CD4-positive, CD25-positive, alpha-beta regulatory T cell (primary cell): ENCODE measurements around the gene OPA1. TPM values are rescaled to one million over a fixed set of nuclear protein-coding genes. Genes with fewer than 3 reads are reported as not detected.

ENCODE experiments used
- ATAC-seq, 2 donors: fragments of 150-1000 bp; cut with Tn5 transposase; one replicate each; pipeline ENCODE4 v1.10.0; 2021; ENCODE audit warnings: low read depth in 2 of 2, moderate number of reproducible peaks in 2 of 2, moderate library complexity in 1 of 2
- DNase-seq, 3 donors: peaks; one replicate each; pipeline versions ENCODE4 v3.0.0 to v3.0.0-alpha.2; 2012 to 2022; ENCODE audit warnings: mixed read lengths in 1 of 3
- H3K27ac ChIP-seq: one replicate; pipeline ENCODE4 v1.7.0; 2013; ENCODE audit warnings: mild to moderate bottlenecking, low read length; ENCODE audit not compliant: insufficient read depth, poor library complexity, severe bottlenecking
- H3K27me3 ChIP-seq: one replicate; pipeline ENCODE4 v1.7.0; 2013; ENCODE audit warnings: low read length; ENCODE audit not compliant: control insufficient read depth, insufficient read depth
- H3K36me3 ChIP-seq: one replicate; pipeline ENCODE4 v1.7.0; 2013; ENCODE audit warnings: mild to moderate bottlenecking, low read length, moderate library complexity; ENCODE audit not compliant: control insufficient read depth, insufficient read depth
- H3K4me1 ChIP-seq: 2 replicates; pipeline ENCODE4 v1.7.0; 2013; ENCODE audit warnings: mild to moderate bottlenecking, low read length; ENCODE audit not compliant: insufficient read depth, control insufficient read depth, poor library complexity, severe bottlenecking
- H3K4me3 ChIP-seq: one replicate; pipeline ENCODE4 v1.7.0; 2013; ENCODE audit warnings: low read depth, mild to moderate bottlenecking, low read length, moderate library complexity
- H3K9me3 ChIP-seq, 2 experiments: 1 replicate in 1 of 2; 2 replicates in 1 of 2; pipeline ENCODE4 v1.7.0; 2013; ENCODE audit warnings: low read length in 2 of 2, mild to moderate bottlenecking in 1 of 2, moderate library complexity in 1 of 2; ENCODE audit not compliant: control insufficient read depth in 2 of 2
- H3K27ac Mint-ChIP-seq, 3 donors: one replicate each; pipeline ENCODE4 v1.8.0; 2020 to 2022; ENCODE audit warnings: mild to moderate bottlenecking in 3 of 3, mixed read lengths in 3 of 3, moderate library complexity in 2 of 3
- H3K27me3 Mint-ChIP-seq: one replicate; pipeline ENCODE4 v1.8.0; 2022; ENCODE audit warnings: mild to moderate bottlenecking, mixed read lengths
- H3K36me3 Mint-ChIP-seq: one replicate; pipeline ENCODE4 v1.8.0; 2020; ENCODE audit warnings: mixed read lengths
- H3K4me1 Mint-ChIP-seq, 4 donors: one replicate each; pipeline ENCODE4 v1.8.0; 2020 to 2022; ENCODE audit warnings: mixed read lengths in 4 of 4, mild to moderate bottlenecking in 1 of 4
- H3K4me3 Mint-ChIP-seq, 4 donors: one replicate each; pipeline ENCODE4 v1.8.0; 2020 to 2022; ENCODE audit warnings: mild to moderate bottlenecking in 4 of 4, mixed read lengths in 4 of 4, moderate library complexity in 3 of 4
- H3K9me3 Mint-ChIP-seq, 7 donors: one replicate each; pipeline ENCODE4 v1.8.0; 2020 to 2022; ENCODE audit warnings: mixed read lengths in 7 of 7, mild to moderate bottlenecking in 3 of 7, moderate library complexity in 2 of 7
- polyA plus RNA-seq, 4 donors: library from polyadenylated mRNA; unstranded; fragments of 300-500 nt; fragmentation: Illumina TruSeq; gene quantifications; one replicate each; pipeline ENCODE4 v1.2.3, GENCODE V29; 2021
- total RNA-seq: library from RNA; stranded (reverse); gene quantifications from one replicate; pipeline ENCODE4 v1.2.3, GENCODE V29; 2022

Gene OPA1
- total and polyA plus RNA-seq, 5 donors from 2014 or later: 20.3 to 57.4 (median 22.9) TPM

GRCh38 chr3:193556841-193557240 is 36.2 kb upstream of the OPA1 start:
- H3K4me1 ChIP-seq: no peaks in the 10 kb centered on the region
- no peak overlapping the region for H3K4me3 ChIP-seq
- no peaks in the 10 kb centered on the region for H3K9me3 ChIP-seq
- H3K36me3 Mint-ChIP-seq: no peaks in the 10 kb centered on the region
- no peaks in the 10 kb centered on the region for H3K4me1 Mint-ChIP-seq
- no peak overlapping the region for H3K4me3 Mint-ChIP-seq
- ATAC-seq: no peak
- H3K36me3 ChIP-seq: no peaks in the 10 kb centered on the region
- H3K27ac Mint-ChIP-seq: no peak overlapping the region
- no peaks in the 10 kb centered on the region for H3K27me3 ChIP-seq
- H3K27me3 Mint-ChIP-seq: peaks cover 10% of the 10 kb centered on the region
- DNase-seq: no peak
- H3K9me3 Mint-ChIP-seq: no peaks in the 10 kb centered on the region
- H3K27ac ChIP-seq: no peak overlapping the region

- Mint-ChIP-seq H3K36me3 (no peaks in the 10 kb centered on the region), H3K4me1 (no peaks in the 10 kb centered on the region)
- ATAC-seq: no peak
These were observed 33.9 kb upstream of the OPA1 start for GRCh38 chr3:193559100-193559499.

GRCh38 chr3:193560091-193560490 is 32.9 kb upstream of the OPA1 start:
- H3K36me3 ChIP-seq: no peaks in the 10 kb centered on the region
- DNase-seq: no peak
- no peaks in the 10 kb centered on the region for H3K9me3 ChIP-seq
- no peak overlapping the region for H3K27ac Mint-ChIP-seq
- H3K9me3 Mint-ChIP-seq: no peaks in the 10 kb centered on the region
- no peaks in the 10 kb centered on the region for H3K36me3 Mint-ChIP-seq
- no peaks in the 10 kb centered on the region for H3K4me1 ChIP-seq
- peaks cover 4% of the 10 kb centered on the region for H3K27me3 Mint-ChIP-seq
- no peak overlapping the region for H3K4me3 ChIP-seq
- no peak for ATAC-seq
- H3K4me3 Mint-ChIP-seq: no peak overlapping the region
- no peaks in the 10 kb centered on the region for H3K27me3 ChIP-seq
- no peak overlapping the region for H3K27ac ChIP-seq
- H3K4me1 Mint-ChIP-seq: no peaks in the 10 kb centered on the region

More at GRCh38 chr3:193559100-193559499, 33.9 kb upstream of the OPA1 start:
- no peaks in the 10 kb centered on the region for H3K9me3 ChIP-seq
- Mint-ChIP-seq H3K27ac (no peak overlapping the region), H3K4me3 (no peak overlapping the region), H3K9me3 (no peaks in the 10 kb centered on the region), H3K27me3 (peaks cover 4% of the 10 kb centered on the region)
- H3K4me3 ChIP-seq: no peak overlapping the region
- peak in 1 of 3 donors; percentile 3 for DNase-seq
- H3K36me3 ChIP-seq: no peaks in the 10 kb centered on the region
- no peak overlapping the region for H3K27ac ChIP-seq
- no peaks in the 10 kb centered on the region for H3K4me1 ChIP-seq
- no peaks in the 10 kb centered on the region for H3K27me3 ChIP-seq

GRCh38 chr3:193560870-193561269 is 32.1 kb upstream of the OPA1 start:
- H3K27ac ChIP-seq: no peak overlapping the region
- DNase-seq: no peak
- no peaks in the 10 kb centered on the region for H3K27me3 ChIP-seq
- ATAC-seq: no peak
- no peaks in the 10 kb centered on the region for H3K9me3 Mint-ChIP-seq
- H3K4me1 Mint-ChIP-seq: no peaks in the 10 kb centered on the region
- H3K4me3 Mint-ChIP-seq: no peak overlapping the region
- no peak overlapping the region for H3K4me3 ChIP-seq
- H3K27me3 Mint-ChIP-seq: peaks cover 4% of the 10 kb centered on the region
- H3K4me1 ChIP-seq: no peaks in the 10 kb centered on the region
- no peaks in the 10 kb centered on the region for H3K36me3 Mint-ChIP-seq
- H3K9me3 ChIP-seq: no peaks in the 10 kb centered on the region
- H3K27ac Mint-ChIP-seq: no peak overlapping the region
- no peaks in the 10 kb centered on the region for H3K36me3 ChIP-seq

- no peaks in the 10 kb centered on the region for H3K36me3 Mint-ChIP-seq
- no peaks in the 10 kb centered on the region for H3K9me3 Mint-ChIP-seq
- Histone ChIP-seq H3K4me1 (no peaks in the 10 kb centered on the region), H3K9me3 (no peaks in the 10 kb centered on the region), H3K36me3 (no peaks in the 10 kb centered on the region), H3K4me3 (no peak overlapping the region), H3K27ac (no peak overlapping the region), H3K27me3 (no peaks in the 10 kb centered on the region)
- peaks cover 10% of the 10 kb centered on the region for H3K27me3 Mint-ChIP-seq
- H3K4me3 Mint-ChIP-seq: no peak overlapping the region
- DNase-seq (no peak), ATAC-seq (no peak)
- H3K4me1 Mint-ChIP-seq: no peaks in the 10 kb centered on the region
- no peak overlapping the region for H3K27ac Mint-ChIP-seq
These were observed 29.6 kb upstream of the OPA1 start for GRCh38 chr3:193563426-193563825.

- ATAC-seq (no peak), DNase-seq (peak in 1 of 3 donors; percentile 5)
- peaks cover 12% of the 10 kb centered on the region for H3K27me3 Mint-ChIP-seq
- Histone ChIP-seq H3K36me3 (no peaks in the 10 kb centered on the region), H3K9me3 (no peaks in the 10 kb centered on the region), H3K27ac (no peak overlapping the region), H3K4me1 (no peaks in the 10 kb centered on the region), H3K4me3 (no peak overlapping the region), H3K27me3 (no peaks in the 10 kb centered on the region)
- no peaks in the 10 kb centered on the region for H3K4me1 Mint-ChIP-seq
- no peaks in the 10 kb centered on the region for H3K36me3 Mint-ChIP-seq
- H3K4me3 Mint-ChIP-seq: no peak overlapping the region
- H3K9me3 Mint-ChIP-seq: no peaks in the 10 kb centered on the region
- no peak overlapping the region for H3K27ac Mint-ChIP-seq
These were observed 29.0 kb upstream of the OPA1 start for GRCh38 chr3:193564012-193564411.

GRCh38 chr3:193569119-193569518 is 23.9 kb upstream of the OPA1 start:
- H3K27ac ChIP-seq: no peak overlapping the region
- H3K27me3 ChIP-seq: no peaks in the 10 kb centered on the region
- Mint-ChIP-seq H3K27ac (no peak overlapping the region), H3K27me3 (peaks cover 17% of the 10 kb centered on the region), H3K36me3 (no peaks in the 10 kb centered on the region), H3K4me1 (peaks cover 0 to 2% (median 0%) of the 10 kb centered on the region in 4 donors), H3K4me3 (no peak overlapping the region), H3K9me3 (no peaks in the 10 kb centered on the region)
- ATAC-seq (no peak), DNase-seq (no peak)
- no peaks in the 10 kb centered on the region for H3K4me1 ChIP-seq
- no peaks in the 10 kb centered on the region for H3K9me3 ChIP-seq
- no peak overlapping the region for H3K4me3 ChIP-seq
- H3K36me3 ChIP-seq: no peaks in the 10 kb centered on the region

GRCh38 chr3:193572426-193572908 is 20.5 kb upstream of the OPA1 start:
- no peak overlapping the region for H3K27ac Mint-ChIP-seq
- ATAC-seq: no peak
- H3K4me3 Mint-ChIP-seq: no peak overlapping the region
- peaks cover 0 to 2% (median 0%) of the 10 kb centered on the region in 4 donors for H3K4me1 Mint-ChIP-seq
- peaks cover 17% of the 10 kb centered on the region for H3K27me3 Mint-ChIP-seq
- DNase-seq: peak; percentile 9 to 69 (median 35)
- Histone ChIP-seq H3K27ac (no peak overlapping the region), H3K27me3 (no peaks in the 10 kb centered on the region), H3K36me3 (no peaks in the 10 kb centered on the region), H3K4me3 (no peak overlapping the region), H3K9me3 (no peaks in the 10 kb centered on the region), H3K4me1 (no peaks in the 10 kb centered on the region)
- no peaks in the 10 kb centered on the region for H3K36me3 Mint-ChIP-seq
- no peaks in the 10 kb centered on the region for H3K9me3 Mint-ChIP-seq
